Astrocyte of the spinal cord (primary cell): ENCODE data around the gene USF2.

ENCODE experiments used
- DNase-seq: peaks from one replicate; pipeline ENCODE4 v3.0.0; 2011; ENCODE audit warnings: low read depth, low spot score
- H3K4me3 ChIP-seq: 2 replicates; pipeline ENCODE4 v1.5.1; 2011; ENCODE audit warnings: low read depth, mild to moderate bottlenecking, low read length, moderate library complexity
- in situ Hi-C: cut with HindIII; loops from 2 replicates; pipeline ENCODE4 v1.10.0; 2017; ENCODE audit warnings: low sequenced_read_pairs
- TF ChIP-seq, protein P1 (sequence below): IDR thresholded peaks from 2 replicates; pipeline ENCODE4 v1.5.1; 2012; ENCODE audit warnings: low read depth, mild to moderate bottlenecking, low read length, inconsistent platforms

Gene USF2

GRCh38 chr19:35302446-35302845 is 33.7 kb downstream of the USF2 start:
- TF ChIP-seq, protein P1, sequence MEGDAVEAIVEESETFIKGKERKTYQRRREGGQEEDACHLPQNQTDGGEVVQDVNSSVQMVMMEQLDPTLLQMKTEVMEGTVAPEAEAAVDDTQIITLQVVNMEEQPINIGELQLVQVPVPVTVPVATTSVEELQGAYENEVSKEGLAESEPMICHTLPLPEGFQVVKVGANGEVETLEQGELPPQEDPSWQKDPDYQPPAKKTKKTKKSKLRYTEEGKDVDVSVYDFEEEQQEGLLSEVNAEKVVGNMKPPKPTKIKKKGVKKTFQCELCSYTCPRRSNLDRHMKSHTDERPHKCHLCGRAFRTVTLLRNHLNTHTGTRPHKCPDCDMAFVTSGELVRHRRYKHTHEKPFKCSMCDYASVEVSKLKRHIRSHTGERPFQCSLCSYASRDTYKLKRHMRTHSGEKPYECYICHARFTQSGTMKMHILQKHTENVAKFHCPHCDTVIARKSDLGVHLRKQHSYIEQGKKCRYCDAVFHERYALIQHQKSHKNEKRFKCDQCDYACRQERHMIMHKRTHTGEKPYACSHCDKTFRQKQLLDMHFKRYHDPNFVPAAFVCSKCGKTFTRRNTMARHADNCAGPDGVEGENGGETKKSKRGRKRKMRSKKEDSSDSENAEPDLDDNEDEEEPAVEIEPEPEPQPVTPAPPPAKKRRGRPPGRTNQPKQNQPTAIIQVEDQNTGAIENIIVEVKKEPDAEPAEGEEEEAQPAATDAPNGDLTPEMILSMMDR, result no peak
- no peak overlapping the region for H3K4me3 ChIP-seq
- DNase-seq, result no peak
- in situ Hi-C loops, result no loop called here

DNA sequence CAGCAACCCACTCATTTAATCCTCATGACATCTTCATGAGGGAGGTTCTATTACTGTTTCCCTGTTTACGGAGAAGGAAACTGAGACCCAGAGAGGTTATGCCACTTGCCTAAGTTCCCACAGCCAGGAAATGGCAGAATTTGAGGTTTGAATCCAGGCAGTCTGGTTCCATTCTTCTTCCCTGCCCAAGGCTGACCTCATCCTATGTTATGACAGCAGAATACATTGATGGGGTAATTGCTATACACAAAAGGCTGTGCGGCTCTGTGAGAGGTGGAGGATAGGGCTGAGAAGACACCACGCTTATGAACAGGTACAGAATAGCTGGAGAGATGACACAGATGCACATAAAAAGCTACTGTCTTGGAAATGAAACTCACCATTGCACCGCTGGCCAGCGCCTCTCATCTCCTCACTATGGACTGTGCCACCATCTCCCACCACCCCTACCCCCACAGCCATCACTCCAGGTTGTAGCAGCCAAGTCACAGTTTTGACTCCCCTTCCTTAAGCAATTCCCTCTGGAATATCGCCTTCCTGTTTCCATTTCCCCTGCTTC is 34.7 kb downstream of the USF2 start:
- DNase-seq, result no peak
- in situ Hi-C loops, result no loop called here
- no peak overlapping the region for H3K4me3 ChIP-seq
- TF ChIP-seq, protein P1, result no peak

DNA sequence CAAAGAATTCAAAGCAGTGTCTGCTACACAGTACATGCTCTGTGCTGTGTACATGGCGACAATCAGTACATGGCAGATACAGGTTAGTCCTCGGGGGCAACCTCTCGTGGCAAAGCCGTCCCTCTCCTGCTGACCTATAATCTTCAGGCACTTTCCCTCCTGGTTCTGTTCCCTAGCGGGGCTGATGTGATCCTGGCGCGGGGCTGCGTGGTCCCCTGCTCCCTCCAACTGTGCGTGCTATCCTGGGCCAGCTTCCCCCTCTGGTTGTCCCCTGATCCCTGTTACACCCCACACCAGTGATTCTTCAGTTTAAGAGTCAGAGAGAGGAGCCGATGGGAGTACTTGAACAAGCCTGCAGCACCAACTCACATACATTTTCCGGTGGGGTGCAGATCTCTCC is 35.3 kb downstream of the USF2 start:
- no peak overlapping the region for H3K4me3 ChIP-seq
- in situ Hi-C loops, result no loop called here
- no peak for DNase-seq
- TF ChIP-seq, protein P1, result no peak

DNA sequence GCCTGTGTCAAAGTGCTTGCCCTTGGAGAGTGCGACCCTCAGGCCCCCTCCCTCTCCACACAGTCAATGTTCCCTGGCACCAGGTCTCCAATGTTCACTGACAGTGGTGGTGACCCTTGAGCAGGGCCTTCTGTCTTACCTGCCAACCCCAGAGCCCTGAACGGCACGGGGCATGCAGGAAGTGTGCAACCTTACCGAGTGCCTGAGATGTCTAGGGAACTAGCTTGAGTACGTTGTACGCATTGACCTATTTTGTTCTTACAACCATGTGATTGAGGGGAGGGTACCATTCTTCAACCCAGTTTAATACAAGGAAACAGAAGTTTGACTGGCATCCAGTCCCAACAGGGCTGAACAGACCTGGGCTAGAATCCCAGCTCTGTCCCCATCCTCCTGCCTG is 36.4 kb downstream of the USF2 start:
- DNase-seq, result no peak
- no peak overlapping the region for H3K4me3 ChIP-seq
- TF ChIP-seq, protein P1, result no peak
- in situ Hi-C loops, result no loop called here

- no peak overlapping the region for H3K4me3 ChIP-seq
- in situ Hi-C loops, result no loop called here
- no peak for DNase-seq
- TF ChIP-seq, protein P1, result peak; percentile 26
These were observed 37.9 kb downstream of the USF2 start for GRCh38 chr19:35306473-35307246.

- TF ChIP-seq, protein P1, result no peak
- no peak overlapping the region for H3K4me3 ChIP-seq
- DNase-seq, result no peak
- in situ Hi-C loops, result no loop called here
These were observed 39.2 kb downstream of the USF2 start for GRCh38 chr19:35307931-35308330.
